H54 (cell line): Measurements from ENCODE around the gene SPECC1L.

Experiments
- DNase-seq: peaks from one replicate; pipeline ENCODE4 v3.0.0; 2011; ENCODE audit warnings: low spot score, mixed read lengths; ENCODE audit not compliant: insufficient read length
- FAIRE-seq: peaks from 3 replicates; lab custom pipeline; 2011; peaks lifted over from hg19 to GRCh38; lab: Jason Lieb, UNC
- POLR2A ChIP-seq: IDR thresholded peaks from 2 replicates; pipeline ENCODE4 v1.6.1; 2011; ENCODE audit warnings: low read depth, mild to moderate bottlenecking, low read length

SPECC1L gene

GRCh38 chr22:24338726-24339451 lies 68.3 kb downstream of the SPECC1L start:
- FAIRE-seq (no peak), DNase-seq (no peak)

GRCh38 chr22:24339452-24339747 lies 68.8 kb downstream of the SPECC1L start:
- no peak for TF ChIP-seq POLR2A
- FAIRE-seq = no peak
- DNase-seq = no peak

More at GRCh38 chr22:24338726-24339451, 68.3 kb downstream of the SPECC1L start:
- no peak for TF ChIP-seq POLR2A

DNA sequence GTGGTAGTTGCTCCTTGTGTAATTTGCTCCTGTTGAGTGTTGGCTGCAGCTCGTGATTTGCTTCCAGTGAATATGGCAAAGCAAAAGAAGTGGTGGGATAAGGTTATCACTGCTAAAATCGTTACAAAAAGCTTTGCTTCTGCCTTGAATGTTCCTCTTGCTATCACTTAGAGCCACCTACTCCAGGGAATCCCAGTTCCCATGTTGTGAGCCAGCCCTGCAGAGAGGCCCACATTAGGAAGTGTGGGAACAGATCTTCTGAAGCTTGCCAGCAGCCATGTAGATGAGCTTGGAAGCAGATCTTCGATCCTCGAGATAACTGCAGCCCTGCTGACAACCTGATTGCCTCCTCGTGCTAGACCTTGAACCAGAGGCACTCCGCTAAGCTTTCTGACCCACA lies 71.0 kb downstream of the SPECC1L start:
- TF ChIP-seq POLR2A = no peak
- no peak for DNase-seq
- no peak for FAIRE-seq

DNA sequence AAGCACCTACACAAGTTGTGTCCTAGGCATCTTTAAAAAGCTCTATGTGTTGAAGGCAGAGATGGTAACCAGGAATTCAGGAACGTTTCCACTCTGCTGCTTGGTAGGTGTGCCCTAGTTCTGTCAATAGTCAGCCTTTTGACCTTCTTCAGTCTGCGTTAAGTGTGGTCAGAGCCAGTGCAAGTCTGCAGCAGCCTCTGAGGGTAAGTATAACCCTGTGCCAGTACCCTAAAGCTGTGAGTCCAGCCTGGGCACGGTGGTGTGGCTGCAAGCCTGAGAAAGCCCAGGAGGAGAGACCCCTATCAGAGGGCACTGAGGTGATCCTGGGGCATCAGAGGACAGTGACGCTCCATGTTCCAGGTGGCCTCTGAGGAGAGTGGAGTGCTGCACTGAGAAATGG lies 80.0 kb downstream of the SPECC1L start:
- FAIRE-seq (no peak), DNase-seq (no peak)
- TF ChIP-seq POLR2A = no peak

GRCh38 chr22:24353121-24353520 lies 82.5 kb downstream of the SPECC1L start:
- no peak for TF ChIP-seq POLR2A
- FAIRE-seq (no peak), DNase-seq (no peak)

DNA sequence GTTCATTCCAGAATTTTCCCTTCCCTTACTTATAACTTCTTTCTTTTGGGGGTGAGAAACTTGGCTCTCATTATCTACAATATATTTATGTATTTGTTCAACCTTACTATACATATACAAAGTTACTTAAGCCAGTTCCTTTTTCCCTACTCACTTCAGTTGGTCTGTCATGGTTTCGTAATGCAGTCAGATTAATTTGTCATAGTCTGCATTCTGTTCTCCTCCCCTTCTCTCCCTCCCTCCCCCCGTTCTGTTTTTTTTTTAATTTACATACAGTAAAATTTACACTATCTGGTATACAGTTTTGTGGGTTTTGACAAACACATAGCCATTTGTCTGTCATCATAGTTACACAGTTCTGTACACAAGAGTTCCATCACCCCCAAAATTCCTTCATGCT lies 84.9 kb downstream of the SPECC1L start:
- TF ChIP-seq POLR2A = no peak
- no peak for FAIRE-seq
- no peak for DNase-seq

- DNase-seq (no peak), FAIRE-seq (no peak)
- TF ChIP-seq POLR2A = no peak
These were observed 86.9 kb downstream of the SPECC1L start for GRCh38 chr22:24357547-24357946.

- FAIRE-seq = no peak
- TF ChIP-seq POLR2A = no peak
- DNase-seq = no peak
These were observed 87.6 kb downstream of the SPECC1L start for GRCh38 chr22:24358105-24358836.

DNA sequence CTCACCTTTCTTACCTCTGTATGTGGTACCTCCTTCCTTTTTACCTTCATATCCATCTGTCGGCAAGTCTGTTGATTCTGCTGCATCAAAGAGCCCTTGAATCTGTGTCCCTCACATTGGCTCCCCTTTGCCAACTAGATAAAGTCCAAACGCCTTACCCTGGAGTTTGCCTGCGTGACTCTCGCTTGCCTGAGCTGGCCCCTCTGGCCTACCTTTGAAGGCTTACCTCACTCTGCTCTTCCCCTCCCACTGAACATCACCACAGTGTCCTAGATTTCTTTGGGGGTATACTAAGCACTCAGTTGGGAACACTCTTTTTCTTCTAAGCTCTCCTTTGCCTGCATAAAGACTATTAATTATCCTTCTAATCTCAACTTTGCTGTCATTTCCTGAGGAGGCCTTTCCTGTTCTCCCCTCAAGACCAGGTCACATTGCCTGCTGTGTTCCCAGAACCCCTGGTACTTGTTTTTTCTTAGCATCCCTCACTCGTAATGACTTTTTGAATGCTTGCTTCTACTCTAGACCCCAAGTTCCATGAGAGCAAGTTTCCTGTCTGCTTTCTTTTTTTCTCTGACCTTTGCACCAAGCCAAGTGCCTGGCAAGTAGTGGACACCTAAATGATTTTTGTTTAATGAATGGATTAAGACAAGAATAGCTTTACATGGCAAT lies 89.0 kb downstream of the SPECC1L start:
- DNase-seq = no peak
- no peak for TF ChIP-seq POLR2A
- no peak for FAIRE-seq

GRCh38 chr22:24361976-24362646 lies 91.5 kb downstream of the SPECC1L start:
- DNase-seq = no peak
- no peak for TF ChIP-seq POLR2A
- FAIRE-seq = no peak

DNA sequence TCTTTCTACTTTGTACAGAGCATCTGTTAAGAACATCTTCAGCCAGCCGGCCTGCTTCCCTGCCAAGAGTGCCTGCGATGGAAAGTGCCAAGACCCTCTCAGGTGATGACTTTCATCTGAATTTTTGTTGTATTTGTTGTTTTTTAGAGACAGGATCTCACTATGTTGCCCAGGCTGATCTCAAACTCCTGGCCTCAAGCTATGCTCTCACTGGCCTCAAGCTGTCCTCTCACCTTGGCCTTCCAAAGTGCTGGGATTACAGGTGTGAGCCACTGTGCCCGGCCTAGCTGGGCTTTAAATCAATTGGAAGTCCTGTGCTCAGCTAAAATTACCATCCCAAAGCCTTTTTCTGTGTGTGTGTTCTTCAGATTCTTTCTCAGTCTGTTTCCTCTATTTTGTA lies 92.6 kb downstream of the SPECC1L start:
- DNase-seq = no peak
- FAIRE-seq = no peak
- TF ChIP-seq POLR2A = no peak

GRCh38 chr22:24366701-24367100 lies 96.1 kb downstream of the SPECC1L start:
- no peak for DNase-seq
- TF ChIP-seq POLR2A = no peak
- no peak for FAIRE-seq

DNA sequence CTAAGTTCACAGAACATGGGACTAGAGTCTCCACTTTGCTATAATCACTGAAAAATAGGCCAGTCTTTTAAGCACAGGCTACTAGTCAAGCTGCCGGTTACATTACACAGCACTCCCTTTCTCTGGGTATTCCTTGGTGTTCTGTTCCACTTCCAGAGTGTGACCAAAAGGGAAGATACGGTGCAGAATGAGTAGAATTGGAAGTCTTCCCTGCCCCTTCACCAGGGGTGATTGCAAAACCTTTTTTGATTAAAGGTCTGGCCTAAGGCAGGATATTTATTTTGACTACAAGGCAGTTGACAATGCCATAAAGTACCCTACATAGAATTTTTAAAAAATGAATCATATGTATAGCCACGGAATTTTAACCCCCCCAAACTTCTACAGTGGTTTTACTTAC lies 97.2 kb downstream of the SPECC1L start:
- DNase-seq (no peak), FAIRE-seq (no peak)
- no peak for TF ChIP-seq POLR2A

- TF ChIP-seq POLR2A = no peak
- no peak for DNase-seq
- FAIRE-seq = no peak
These were observed 99.8 kb downstream of the SPECC1L start for GRCh38 chr22:24370401-24370800.
